Neural progenitor cell (in vitro differentiated cells): ENCODE data around the gene NOBOX.

ENCODE experiments used
- EZH2 ChIP-seq: fragments of 200-600 bp; sonication (generic); IDR thresholded peaks from 2 replicates; pipeline ENCODE4 v1.6.1; 2017; ENCODE audit warnings: antibody characterized with exemption, mild to moderate bottlenecking, moderate library complexity
- TF ChIP-seq, protein P1 (sequence below): fragments of 200-600 bp; sonication (generic); IDR thresholded peaks from 2 replicates; pipeline ENCODE4 v1.5.1; 2017; ENCODE audit warnings: antibody characterized with exemption, mild to moderate bottlenecking

DNA sequence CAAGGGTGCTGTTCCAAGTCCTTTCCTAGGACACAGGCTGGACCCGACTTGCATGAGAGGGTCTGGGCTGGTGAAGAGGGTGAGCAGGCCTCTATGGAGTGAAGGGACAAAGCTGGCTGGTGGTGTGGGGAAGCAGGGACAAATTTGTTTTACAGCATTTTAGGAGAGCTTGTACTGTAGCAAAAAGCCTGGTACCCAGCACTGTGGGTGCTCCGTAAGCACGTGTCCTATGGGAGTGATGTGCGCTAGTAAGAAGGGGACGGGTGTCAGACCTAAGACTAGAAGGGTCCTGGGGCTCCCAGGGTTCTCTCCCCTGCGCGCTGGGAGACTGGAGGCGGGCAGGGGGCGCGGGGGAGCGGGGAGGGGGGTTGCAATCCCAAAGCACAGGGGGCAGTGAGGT, 391 bp downstream of the NOBOX start:
- TF ChIP-seq, protein P1, sequence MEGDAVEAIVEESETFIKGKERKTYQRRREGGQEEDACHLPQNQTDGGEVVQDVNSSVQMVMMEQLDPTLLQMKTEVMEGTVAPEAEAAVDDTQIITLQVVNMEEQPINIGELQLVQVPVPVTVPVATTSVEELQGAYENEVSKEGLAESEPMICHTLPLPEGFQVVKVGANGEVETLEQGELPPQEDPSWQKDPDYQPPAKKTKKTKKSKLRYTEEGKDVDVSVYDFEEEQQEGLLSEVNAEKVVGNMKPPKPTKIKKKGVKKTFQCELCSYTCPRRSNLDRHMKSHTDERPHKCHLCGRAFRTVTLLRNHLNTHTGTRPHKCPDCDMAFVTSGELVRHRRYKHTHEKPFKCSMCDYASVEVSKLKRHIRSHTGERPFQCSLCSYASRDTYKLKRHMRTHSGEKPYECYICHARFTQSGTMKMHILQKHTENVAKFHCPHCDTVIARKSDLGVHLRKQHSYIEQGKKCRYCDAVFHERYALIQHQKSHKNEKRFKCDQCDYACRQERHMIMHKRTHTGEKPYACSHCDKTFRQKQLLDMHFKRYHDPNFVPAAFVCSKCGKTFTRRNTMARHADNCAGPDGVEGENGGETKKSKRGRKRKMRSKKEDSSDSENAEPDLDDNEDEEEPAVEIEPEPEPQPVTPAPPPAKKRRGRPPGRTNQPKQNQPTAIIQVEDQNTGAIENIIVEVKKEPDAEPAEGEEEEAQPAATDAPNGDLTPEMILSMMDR: no peak
- no peak for TF ChIP-seq EZH2
